Cerebellar nuclear complex (tissue), 1 donor: ENCODE data around the gene GSG1L.
"Not testable (repeated sequence)": the region's sequence is repeated elsewhere in the genome, so short reads cannot be mapped to it uniquely, and the experiment has no call there.

Experiments used
- DNase-seq, 2 experiments: peaks; one replicate each; lab custom pipeline; 2025; lab: John Stamatoyannopoulos, UW

The GSG1L gene

DNA sequence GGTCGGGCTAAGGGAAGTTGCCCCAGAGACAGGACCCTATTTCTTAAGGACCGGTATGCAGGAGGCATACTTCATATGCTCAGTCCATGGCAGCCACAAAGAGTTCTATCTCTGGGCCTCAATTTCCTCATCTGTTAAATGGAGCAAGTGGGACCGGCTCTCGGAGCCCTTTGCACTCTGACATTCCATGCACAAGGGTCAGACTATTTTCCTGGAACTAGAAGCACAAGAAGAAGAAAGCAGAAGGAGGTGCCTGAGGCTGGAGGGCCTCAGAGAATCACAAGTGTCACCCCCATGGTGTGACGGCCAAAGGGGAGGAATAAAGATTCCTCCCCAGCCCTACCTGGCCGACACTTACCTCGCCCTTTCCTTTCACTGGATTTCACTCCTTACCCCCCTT is 115.8 kb downstream of the GSG1L start:
- DNase-seq, result no peak

GRCh38 chr16:27945233-27945973 is 118.1 kb downstream of the GSG1L start:
- DNase-seq, result no peak

GRCh38 chr16:27943766-27944165 is 119.7 kb downstream of the GSG1L start:
- DNase-seq, result no peak

DNA sequence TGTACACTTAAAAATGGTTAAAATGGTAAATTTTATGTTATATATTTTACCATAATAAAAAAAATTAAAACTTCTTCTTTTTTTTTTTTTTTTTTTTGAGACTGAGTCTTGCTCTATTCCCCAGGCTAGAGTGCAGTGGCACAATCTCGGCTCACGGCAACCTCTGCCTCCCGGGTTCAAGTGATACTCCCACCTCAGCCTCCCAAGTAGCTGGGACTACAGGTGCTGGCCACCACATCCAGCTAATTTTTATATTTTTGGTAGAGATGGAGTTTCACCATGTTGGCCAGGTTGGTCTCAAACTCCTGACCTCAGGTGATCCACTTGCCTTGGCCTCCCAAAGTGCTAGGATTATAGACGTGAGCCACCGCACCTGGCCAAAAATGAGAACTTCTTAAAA is 121.4 kb downstream of the GSG1L start:
- DNase-seq, result not testable (repeated sequence)

- DNase-seq, result no peak
These were observed 128.4 kb downstream of the GSG1L start for GRCh38 chr16:27935076-27935475.

DNA sequence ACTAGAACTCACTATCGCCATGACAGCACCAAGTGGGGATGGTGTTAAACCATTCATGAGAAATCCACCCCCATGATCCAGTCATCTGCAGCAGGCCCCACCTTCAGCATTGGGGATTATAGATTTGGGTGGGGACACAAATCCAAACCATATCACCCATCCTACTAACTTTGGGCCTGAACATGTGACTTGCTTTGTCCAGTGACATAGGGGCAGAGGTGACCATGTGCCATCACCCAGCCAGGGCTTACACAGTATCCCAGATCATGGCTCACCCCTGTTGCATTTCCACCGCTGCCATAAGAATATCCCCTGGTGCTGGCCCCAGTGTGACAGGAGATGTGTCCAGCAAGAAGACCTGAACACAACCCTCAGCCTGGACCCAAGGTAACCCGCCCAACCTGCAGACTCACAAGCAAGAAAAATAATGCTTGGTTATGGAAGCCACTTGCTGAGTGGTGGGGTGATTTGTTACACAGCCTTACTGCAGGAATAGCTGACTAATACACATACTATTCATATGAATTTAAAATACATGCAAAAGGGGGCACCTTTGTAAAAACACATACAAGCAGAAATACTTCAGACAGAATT is 130.9 kb downstream of the GSG1L start:
- no peak for DNase-seq

DNA sequence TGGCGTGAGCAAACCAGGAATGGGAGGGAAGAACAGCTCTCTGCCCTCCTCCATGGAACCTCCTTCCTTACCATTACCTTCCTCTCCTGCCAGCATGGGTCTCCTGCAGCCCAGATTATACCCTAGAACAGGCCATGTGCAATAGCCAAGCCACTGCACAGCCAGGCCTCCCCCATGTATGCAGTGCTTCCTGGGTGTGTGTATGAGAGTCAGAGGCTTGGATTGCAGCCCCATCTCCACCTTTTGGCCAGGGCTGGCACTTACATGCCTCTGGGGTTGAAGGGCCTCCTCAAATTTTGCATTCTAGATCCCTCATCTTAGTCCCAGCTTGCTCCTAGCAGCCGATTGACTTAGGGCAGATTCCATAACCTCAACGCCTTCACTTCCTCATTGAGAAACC is 133.7 kb downstream of the GSG1L start:
- DNase-seq, result no peak

DNA sequence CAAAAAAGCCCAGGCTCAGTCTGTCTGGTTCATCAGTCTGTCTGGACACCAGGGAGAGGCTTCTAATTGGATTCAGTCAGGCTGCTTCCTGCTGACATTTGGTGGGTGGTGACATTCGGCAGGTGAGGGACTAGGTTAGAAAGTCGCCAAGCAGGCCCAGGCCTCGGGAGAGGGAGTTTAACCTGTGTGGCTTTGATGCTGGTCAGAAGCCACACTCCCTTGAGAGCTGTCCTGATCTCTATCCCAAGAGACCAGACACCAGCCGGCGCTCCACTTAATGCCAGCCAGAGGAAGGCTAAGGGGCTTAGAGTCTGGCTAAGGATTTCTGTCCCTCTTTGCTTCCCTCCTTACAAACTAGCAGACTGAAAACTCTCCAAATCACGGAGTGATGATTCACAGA is 135.0 kb downstream of the GSG1L start:
- DNase-seq, result no peak

GRCh38 chr16:27927266-27927901 is 136.1 kb downstream of the GSG1L start:
- DNase-seq, result no peak

DNA sequence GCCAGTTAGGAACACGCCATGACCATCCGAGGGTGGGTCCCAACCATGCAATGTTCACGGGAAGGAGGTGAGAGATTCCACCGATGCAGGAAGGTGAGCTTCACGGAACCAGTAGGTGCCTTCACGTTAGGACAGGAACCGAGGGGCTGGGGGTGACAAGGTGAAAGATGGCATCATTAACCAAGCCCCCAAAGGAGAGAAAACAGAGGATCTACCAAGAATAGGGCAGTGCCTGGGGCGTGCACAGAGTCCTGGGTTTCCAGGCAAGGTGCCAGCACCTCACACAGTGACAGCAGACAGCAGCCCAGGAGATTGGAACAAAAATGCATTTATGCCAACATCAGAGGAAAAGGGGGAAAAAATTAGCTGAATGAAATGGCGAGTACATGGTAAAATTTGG is 137.9 kb downstream of the GSG1L start:
- DNase-seq, result no peak

DNA sequence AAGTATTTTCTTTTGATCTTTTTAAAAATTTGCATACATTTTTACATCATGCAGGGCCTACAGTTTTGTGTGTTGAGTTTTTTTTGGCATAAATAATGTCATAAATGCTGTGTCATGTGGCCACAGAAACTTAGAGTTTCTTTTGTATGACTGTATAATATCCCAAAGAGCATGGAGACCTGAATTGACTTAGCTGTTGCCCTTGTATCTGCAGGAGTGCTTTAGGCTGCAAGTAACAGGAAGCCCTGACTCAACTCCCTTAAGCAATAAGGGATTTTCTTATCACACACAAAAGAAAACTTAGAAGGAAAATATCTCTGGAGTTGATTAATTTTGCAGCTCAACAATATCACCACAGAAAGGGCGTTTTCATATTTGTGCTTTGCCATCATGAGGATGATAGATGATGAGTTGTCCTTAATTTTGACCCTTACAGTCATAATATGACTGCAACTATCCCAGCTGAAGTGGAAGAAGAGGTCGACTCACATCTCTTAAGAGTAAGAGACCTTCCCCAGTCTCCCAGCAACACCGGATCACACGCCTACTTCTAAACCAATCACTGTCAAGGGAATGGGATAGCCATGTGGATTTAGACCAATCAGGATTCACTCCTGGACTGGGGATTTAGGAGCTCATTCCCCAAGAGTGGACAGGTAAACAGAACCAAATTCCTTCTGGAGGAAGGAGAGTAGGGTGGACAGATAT is 138.9 kb downstream of the GSG1L start:
- DNase-seq, result no peak

GRCh38 chr16:27923751-27924150 is 139.8 kb downstream of the GSG1L start:
- DNase-seq, result no peak

- DNase-seq, result no peak
These were observed 141.1 kb downstream of the GSG1L start for GRCh38 chr16:27922433-27922832.

DNA sequence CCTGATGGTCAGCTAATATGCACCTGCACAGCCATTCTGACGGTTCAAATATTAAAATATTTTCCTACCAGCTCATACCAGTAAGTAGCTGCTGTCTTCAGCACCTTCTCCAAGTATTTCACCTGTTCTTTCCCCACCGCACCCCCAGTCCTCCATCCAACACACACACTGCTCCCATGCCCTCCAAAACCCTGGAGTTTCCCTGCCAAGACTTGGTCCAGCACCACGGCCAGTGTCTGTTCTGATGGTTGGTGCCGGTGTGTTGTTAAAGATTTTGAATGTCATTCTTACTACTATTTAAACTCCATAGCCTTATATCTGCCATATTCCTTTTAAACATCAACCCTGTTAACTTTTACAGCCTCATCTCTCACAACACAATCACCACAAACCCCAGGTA is 142.4 kb downstream of the GSG1L start:
- DNase-seq, result no peak

DNA sequence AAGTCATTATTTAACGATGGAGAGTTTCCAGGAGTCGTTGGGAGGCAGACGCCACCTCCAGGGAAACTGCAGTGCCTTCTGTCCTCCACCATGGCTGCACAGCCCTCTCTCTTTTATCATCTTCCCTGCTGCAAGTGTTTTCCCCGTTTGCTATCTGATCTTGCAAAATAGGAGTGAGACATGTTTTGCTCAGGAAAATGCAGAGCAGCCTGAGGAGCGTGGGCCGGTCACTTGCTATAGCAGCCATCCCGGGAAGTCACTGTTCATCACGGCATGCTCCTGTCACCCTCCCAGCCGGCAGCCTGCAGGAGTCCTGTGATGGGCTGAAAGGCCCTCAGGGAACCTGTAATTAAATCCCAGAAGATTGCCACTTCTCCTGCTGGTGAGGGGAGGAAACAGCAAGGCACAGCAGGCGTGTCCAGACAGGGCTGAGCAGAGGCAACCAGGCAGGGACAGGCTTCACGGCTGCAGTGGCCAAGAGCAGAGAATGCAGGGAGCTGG is 143.1 kb downstream of the GSG1L start:
- no peak for DNase-seq

GRCh38 chr16:27918755-27919154 is 144.8 kb downstream of the GSG1L start:
- no peak for DNase-seq

DNA sequence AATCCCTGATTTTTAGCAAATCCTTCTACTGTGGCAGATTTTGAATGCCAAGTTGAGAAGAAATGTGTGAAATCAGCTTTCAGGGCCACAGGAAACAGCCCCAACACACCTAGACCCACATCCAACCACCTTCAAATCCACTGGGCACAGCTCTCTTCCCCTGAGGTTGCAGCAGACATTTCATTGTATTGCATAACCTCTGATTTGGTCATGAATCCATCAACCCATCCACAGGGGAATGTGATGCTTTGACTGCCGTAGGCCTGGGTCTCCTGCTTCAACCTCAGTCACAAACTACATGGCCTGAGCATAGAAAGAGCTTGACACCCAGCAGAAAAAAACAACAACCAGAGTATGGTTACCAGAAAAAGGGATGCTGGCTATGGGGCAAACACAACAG is 145.6 kb downstream of the GSG1L start:
- no peak for DNase-seq

- no peak for DNase-seq
These were observed 152.0 kb downstream of the GSG1L start for GRCh38 chr16:27911486-27911885.

DNA sequence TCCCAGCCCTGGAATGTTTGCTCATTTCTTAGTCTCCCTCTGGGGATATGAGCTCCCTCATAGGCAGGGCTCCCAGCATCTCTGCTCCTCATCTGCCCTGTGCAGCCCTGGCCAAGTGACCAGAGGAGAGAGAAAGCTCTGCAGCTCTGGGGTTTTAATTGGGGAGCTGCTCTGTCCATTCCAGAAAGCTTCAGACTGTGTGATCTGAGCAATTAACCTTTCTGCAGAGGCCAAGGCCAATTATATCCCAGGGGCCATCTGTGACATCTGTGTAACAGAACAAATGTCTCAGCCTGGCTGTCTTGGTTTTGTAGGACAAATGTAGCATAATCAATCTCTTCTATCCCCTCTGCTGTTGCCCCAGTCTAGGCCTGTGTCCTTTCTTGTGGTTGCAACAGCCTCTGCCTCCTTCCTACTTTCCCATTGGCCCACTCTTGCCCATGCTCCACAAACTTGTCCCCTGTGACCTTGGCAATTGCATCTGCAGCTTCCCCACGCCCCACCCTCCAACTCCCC is 156.0 kb downstream of the GSG1L start:
- no peak for DNase-seq

DNA sequence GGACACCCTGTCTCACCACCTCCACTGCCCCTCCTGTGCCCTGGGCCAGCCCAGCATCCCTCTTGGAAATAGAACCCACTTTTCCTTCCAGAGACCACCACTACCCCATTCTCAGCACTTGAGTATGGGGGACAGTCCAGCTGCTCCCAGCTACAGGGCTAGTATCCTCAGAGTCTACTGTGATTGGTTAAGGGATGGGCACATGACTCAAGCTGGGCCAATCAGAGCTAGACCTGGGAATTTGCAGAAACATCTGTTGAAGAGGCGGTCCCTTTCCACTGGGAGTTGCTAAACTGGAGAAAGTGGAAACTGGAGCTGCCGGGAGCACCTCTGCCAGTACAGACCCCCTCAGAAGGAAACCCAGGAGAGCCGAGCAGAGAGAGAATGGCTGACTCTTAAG is 156.6 kb downstream of the GSG1L start:
- DNase-seq, result no peak

DNA sequence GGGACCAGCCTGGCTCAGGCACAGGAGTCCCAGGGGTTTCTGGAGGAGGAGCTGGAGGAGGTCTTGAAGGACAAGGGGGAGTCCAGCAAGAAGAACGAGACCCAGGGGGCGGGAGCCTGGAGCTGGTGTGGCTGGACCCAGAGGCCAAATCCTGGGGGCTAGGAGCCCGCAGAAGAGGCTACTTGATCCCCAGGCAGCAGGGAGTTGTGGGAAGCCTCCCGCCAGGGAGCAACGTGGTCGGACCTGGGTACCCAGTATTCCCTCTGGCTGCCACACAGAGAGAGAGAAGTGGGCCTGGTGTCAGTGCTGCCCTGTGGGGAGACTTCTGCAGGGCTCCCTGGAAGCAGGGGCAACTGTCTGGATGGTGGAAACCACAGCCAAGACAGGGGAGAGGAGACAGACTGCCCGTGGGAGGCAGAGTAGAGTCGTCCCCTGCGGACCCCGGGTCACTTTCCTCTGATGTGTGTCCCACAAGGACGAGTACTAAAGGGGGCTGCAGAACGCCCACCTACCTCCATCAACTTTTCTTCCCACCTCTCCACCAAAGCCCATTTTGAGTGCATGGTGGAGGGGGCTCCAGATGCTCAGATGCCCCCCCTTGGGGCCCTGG is 160.4 kb downstream of the GSG1L start:
- no peak for DNase-seq

- DNase-seq, result no peak
These were observed 161.0 kb downstream of the GSG1L start for GRCh38 chr16:27902551-27902950.
